ENCODE data around the gene FXYD3. TPM values are rescaled to one million over a fixed set of nuclear protein-coding genes. Genes with fewer than 3 reads are reported as not detected.

FXYD3 gene
- total RNA-seq, 1 donor from 2014 or later = not detected

DNA sequence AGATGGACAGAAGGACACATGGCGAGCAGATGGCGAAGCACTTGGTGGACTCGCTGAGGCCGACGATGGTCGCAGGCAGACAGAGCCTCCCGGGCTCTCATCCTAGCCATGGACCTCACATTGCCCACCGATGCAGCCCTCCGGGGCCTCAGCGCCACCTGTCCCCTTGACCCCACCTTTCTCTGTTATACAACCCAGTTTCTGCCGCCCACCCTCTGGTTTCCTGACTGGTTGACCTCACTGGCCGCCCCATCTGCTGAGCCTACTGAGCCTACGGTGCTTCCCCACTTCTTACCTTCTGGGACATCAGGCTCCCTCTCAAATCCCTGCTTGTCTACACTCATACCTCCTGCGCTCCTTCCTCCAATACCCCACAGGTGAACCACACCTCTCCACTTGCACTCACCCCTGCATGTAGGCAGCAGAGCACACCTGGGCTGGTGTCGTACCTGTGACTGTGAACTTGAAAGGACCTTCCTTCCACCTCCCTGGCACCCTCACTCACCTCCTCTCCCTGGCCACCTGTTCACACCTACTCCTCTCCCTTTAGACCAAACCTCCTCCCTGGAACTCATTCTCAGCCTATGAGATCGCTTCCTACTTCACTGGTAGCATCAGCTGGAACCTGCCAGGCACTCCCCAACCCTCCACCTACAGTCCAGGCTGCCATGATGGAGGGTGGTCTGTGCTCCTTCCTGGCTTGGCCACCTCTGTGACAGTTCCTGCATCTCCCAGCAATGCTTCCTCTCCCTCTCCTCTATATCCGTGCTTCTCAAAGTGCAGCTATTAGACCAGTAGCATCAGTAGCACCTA lies 38.0 kb upstream of the FXYD3 start:
- no peak for FAIRE-seq
- no peaks in the 10 kb centered on the region for H3K36me3 ChIP-seq (ENCODE audit: insufficient read depth, low read length)
- no peaks in the 10 kb centered on the region for H3K9me3 ChIP-seq (ENCODE audit: insufficient read depth, low read depth, low read length)
- H3K27ac ChIP-seq (ENCODE audit: low read depth, low read length) = no peak overlapping the region
- no peak overlapping the region for H3K4me3 ChIP-seq (ENCODE audit: insufficient read depth, low read depth, low read length)
- H3K36me3 Mint-ChIP-seq (ENCODE audit: low read depth, unreplicated experiment) = no peaks in the 10 kb centered on the region
- no peaks in the 10 kb centered on the region for H3K9me3 Mint-ChIP-seq (ENCODE audit: unreplicated experiment)
- no peak overlapping the region for H3K4me2 ChIP-seq (ENCODE audit: low read length)
- H3K4me3 Mint-ChIP-seq (ENCODE audit: unreplicated experiment) = no peak overlapping the region
- no peak for DNase-seq (ENCODE audit: low read depth)
- TF ChIP-seq EZH2 (IDR thresholded peaks at IDR 0.05; ENCODE audit: insufficient read depth, low read length) = no peak
- no peak for TF ChIP-seq CTCF (IDR thresholded peaks at IDR 0.05; ENCODE audit: insufficient read depth, low read depth, low read length)
- no peak overlapping the region for H3K9ac ChIP-seq (ENCODE audit: low read length)
- H3K27me3 ChIP-seq (ENCODE audit: insufficient read depth, low read length) = no peaks in the 10 kb centered on the region
- H3K79me2 ChIP-seq (ENCODE audit: insufficient read depth, low read length) = no peaks in the 10 kb centered on the region
- no peak overlapping the region for H2AFZ ChIP-seq (ENCODE audit: low read depth, low read length)
- H3K4me1 ChIP-seq (ENCODE audit: insufficient read depth, low read length) = no peaks in the 10 kb centered on the region
- no peaks in the 10 kb centered on the region for H4K20me1 ChIP-seq (ENCODE audit: insufficient read depth, low read length)
- H3K27ac Mint-ChIP-seq (ENCODE audit: unreplicated experiment) = no peak overlapping the region
- peaks cover 29% of the 10 kb centered on the region for H3K27me3 Mint-ChIP-seq (ENCODE audit: low read depth, unreplicated experiment)
- no peaks in the 10 kb centered on the region for H3K4me1 Mint-ChIP-seq (ENCODE audit: low read depth, unreplicated experiment)

DNA sequence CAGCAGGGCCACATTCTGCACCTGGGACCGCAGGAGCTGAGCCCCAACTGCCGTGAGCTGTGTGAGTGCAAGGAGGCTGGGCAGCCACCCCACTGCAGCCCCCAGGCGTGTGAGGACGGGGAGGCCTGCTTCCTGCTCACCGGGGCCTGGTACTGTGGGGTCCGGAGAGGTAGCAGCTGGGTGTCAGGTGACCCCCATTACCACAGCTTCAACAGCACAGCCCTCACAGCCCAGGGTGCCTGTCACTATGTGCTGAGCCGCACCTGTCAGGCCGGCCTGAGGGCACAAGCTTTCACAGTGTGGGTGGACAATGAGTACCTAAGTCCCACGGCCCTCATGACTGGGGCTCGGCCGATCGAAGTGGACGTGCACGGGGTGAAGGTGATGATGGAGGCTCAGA lies 35.8 kb upstream of the FXYD3 start:
- no peak overlapping the region for H3K4me2 ChIP-seq (ENCODE audit: low read length)
- Mint-ChIP-seq H3K36me3 (ENCODE audit: low read depth, unreplicated experiment) (no peaks in the 10 kb centered on the region), H3K4me1 (ENCODE audit: low read depth, unreplicated experiment) (no peaks in the 10 kb centered on the region), H3K27me3 (ENCODE audit: low read depth, unreplicated experiment) (peaks cover 24% of the 10 kb centered on the region), H3K9me3 (ENCODE audit: unreplicated experiment) (no peaks in the 10 kb centered on the region), H3K27ac (ENCODE audit: unreplicated experiment) (no peak overlapping the region), H3K4me3 (ENCODE audit: unreplicated experiment) (no peak overlapping the region)
- no peaks in the 10 kb centered on the region for H3K4me1 ChIP-seq (ENCODE audit: insufficient read depth, low read length)
- no peaks in the 10 kb centered on the region for H3K9me3 ChIP-seq (ENCODE audit: insufficient read depth, low read depth, low read length)
- no peaks in the 10 kb centered on the region for H3K27me3 ChIP-seq (ENCODE audit: insufficient read depth, low read length)
- no peaks in the 10 kb centered on the region for H3K79me2 ChIP-seq (ENCODE audit: insufficient read depth, low read length)
- DNase-seq (ENCODE audit: low read depth) (no peak), FAIRE-seq (no peak)
- H2AFZ ChIP-seq (ENCODE audit: low read depth, low read length) = no peak overlapping the region
- no peak overlapping the region for H3K4me3 ChIP-seq (ENCODE audit: insufficient read depth, low read depth, low read length)
- H3K36me3 ChIP-seq (ENCODE audit: insufficient read depth, low read length) = no peaks in the 10 kb centered on the region
- no peak overlapping the region for H3K9ac ChIP-seq (ENCODE audit: low read length)
- H4K20me1 ChIP-seq (ENCODE audit: insufficient read depth, low read length) = no peaks in the 10 kb centered on the region
- TF ChIP-seq EZH2 (IDR thresholded peaks at IDR 0.05; ENCODE audit: insufficient read depth, low read length) (no peak), CTCF (IDR thresholded peaks at IDR 0.05; ENCODE audit: insufficient read depth, low read depth, low read length) (no peak)
- H3K27ac ChIP-seq (ENCODE audit: low read depth, low read length) = no peak overlapping the region

- Histone ChIP-seq H3K36me3 (ENCODE audit: insufficient read depth, low read length) (no peaks in the 10 kb centered on the region), H4K20me1 (ENCODE audit: insufficient read depth, low read length) (no peaks in the 10 kb centered on the region), H3K27me3 (ENCODE audit: insufficient read depth, low read length) (no peaks in the 10 kb centered on the region), H3K4me2 (ENCODE audit: low read length) (no peak overlapping the region), H3K79me2 (ENCODE audit: insufficient read depth, low read length) (no peaks in the 10 kb centered on the region), H3K9me3 (ENCODE audit: insufficient read depth, low read depth, low read length) (no peaks in the 10 kb centered on the region), H3K4me1 (ENCODE audit: insufficient read depth, low read length) (no peaks in the 10 kb centered on the region), H3K27ac (ENCODE audit: low read depth, low read length) (no peak overlapping the region), H2AFZ (ENCODE audit: low read depth, low read length) (no peak overlapping the region), H3K4me3 (ENCODE audit: insufficient read depth, low read depth, low read length) (no peak overlapping the region), H3K9ac (ENCODE audit: low read length) (no peak overlapping the region)
- H3K4me3 Mint-ChIP-seq (ENCODE audit: unreplicated experiment) = no peak overlapping the region
- FAIRE-seq (no peak), DNase-seq (ENCODE audit: low read depth) (no peak)
- H3K27ac Mint-ChIP-seq (ENCODE audit: unreplicated experiment) = no peak overlapping the region
- no peak for TF ChIP-seq CTCF (IDR thresholded peaks at IDR 0.05; ENCODE audit: insufficient read depth, low read depth, low read length)
- TF ChIP-seq EZH2 (IDR thresholded peaks at IDR 0.05; ENCODE audit: insufficient read depth, low read length) = no peak
- H3K36me3 Mint-ChIP-seq (ENCODE audit: low read depth, unreplicated experiment) = no peaks in the 10 kb centered on the region
- H3K9me3 Mint-ChIP-seq (ENCODE audit: unreplicated experiment) = no peaks in the 10 kb centered on the region
- peaks cover 23% of the 10 kb centered on the region for H3K27me3 Mint-ChIP-seq (ENCODE audit: low read depth, unreplicated experiment)
- no peaks in the 10 kb centered on the region for H3K4me1 Mint-ChIP-seq (ENCODE audit: low read depth, unreplicated experiment)
Measured at GRCh38 chr19:35080613-35081170, 34.9 kb upstream of the FXYD3 start.

All from astrocyte (in vitro differentiated cells and primary cell).